ENCODE results near the gene GDA. TPM values are rescaled to one million over a fixed set of nuclear protein-coding genes. Genes with fewer than 3 reads are reported as not detected.

The GDA gene
- total and polyA plus RNA-seq, 5 donors from 2014 or later: not detected

- H3K4me3 ChIP-seq (ENCODE audit: low read depth, low read length): no peak overlapping the region
- H3K4me3 Mint-ChIP-seq: no peak overlapping the region
- no peak for DNase-seq
- H3K27me3 ChIP-seq (ENCODE audit: control insufficient read depth, insufficient read depth, low read length): peaks cover 8% of the 10 kb centered on the region
- H3K9me3 Mint-ChIP-seq: peaks cover 0 to 5% (median 0%) of the 10 kb centered on the region in 7 donors
- no peak overlapping the region for H3K27ac Mint-ChIP-seq
- H3K9me3 ChIP-seq (ENCODE audit: control insufficient read depth in 2 of 2, low read length in 2 of 2): no peaks in the 10 kb centered on the region
- peaks cover 0 to 6% (median 0%) of the 10 kb centered on the region in 4 donors for H3K4me1 Mint-ChIP-seq
- H3K4me1 ChIP-seq (ENCODE audit: control insufficient read depth, insufficient read depth, low read length, poor library complexity, severe bottlenecking): no peaks in the 10 kb centered on the region
- H3K36me3 Mint-ChIP-seq: no peaks in the 10 kb centered on the region
- no peak overlapping the region for H3K27ac ChIP-seq (ENCODE audit: insufficient read depth, low read length, poor library complexity, severe bottlenecking)
- H3K27me3 Mint-ChIP-seq: peaks cover 19% of the 10 kb centered on the region
- no peak for ATAC-seq (ENCODE audit: low read depth in 2 of 2)
- no peaks in the 10 kb centered on the region for H3K36me3 ChIP-seq (ENCODE audit: control insufficient read depth, insufficient read depth, low read length)
These were observed 1.4 kb downstream of the GDA start for GRCh38 chr9:72150661-72151060.

- H3K4me1 Mint-ChIP-seq: peaks cover 0 to 6% (median 0%) of the 10 kb centered on the region in 4 donors
- Histone ChIP-seq H3K27me3 (ENCODE audit: control insufficient read depth, insufficient read depth, low read length) (peaks cover 8% of the 10 kb centered on the region), H3K9me3 (ENCODE audit: control insufficient read depth in 2 of 2, low read length in 2 of 2) (no peaks in the 10 kb centered on the region), H3K4me3 (ENCODE audit: low read depth, low read length) (no peak overlapping the region), H3K4me1 (ENCODE audit: control insufficient read depth, insufficient read depth, low read length, poor library complexity, severe bottlenecking) (no peaks in the 10 kb centered on the region), H3K27ac (ENCODE audit: insufficient read depth, low read length, poor library complexity, severe bottlenecking) (no peak overlapping the region), H3K36me3 (ENCODE audit: control insufficient read depth, insufficient read depth, low read length) (no peaks in the 10 kb centered on the region)
- peaks cover 0 to 5% (median 1%) of the 10 kb centered on the region in 7 donors for H3K9me3 Mint-ChIP-seq
- peaks cover 19% of the 10 kb centered on the region for H3K27me3 Mint-ChIP-seq
- no peak overlapping the region for H3K4me3 Mint-ChIP-seq
- no peak for DNase-seq
- no peaks in the 10 kb centered on the region for H3K36me3 Mint-ChIP-seq
- ATAC-seq (ENCODE audit: low read depth in 2 of 2): no peak
- no peak overlapping the region for H3K27ac Mint-ChIP-seq
These were observed 1.9 kb downstream of the GDA start for GRCh38 chr9:72151104-72151503.

- H3K27me3 Mint-ChIP-seq: peaks cover 7% of the 10 kb centered on the region
- DNase-seq (no peak), ATAC-seq (ENCODE audit: low read depth in 2 of 2) (no peak)
- Histone ChIP-seq H3K9me3 (ENCODE audit: control insufficient read depth in 2 of 2, low read length in 2 of 2) (no peaks in the 10 kb centered on the region), H3K36me3 (ENCODE audit: control insufficient read depth, insufficient read depth, low read length) (no peaks in the 10 kb centered on the region), H3K27ac (ENCODE audit: insufficient read depth, low read length, poor library complexity, severe bottlenecking) (no peak overlapping the region), H3K27me3 (ENCODE audit: control insufficient read depth, insufficient read depth, low read length) (peaks cover 3% of the 10 kb centered on the region), H3K4me3 (ENCODE audit: low read depth, low read length) (no peak overlapping the region), H3K4me1 (ENCODE audit: control insufficient read depth, insufficient read depth, low read length, poor library complexity, severe bottlenecking) (no peaks in the 10 kb centered on the region)
- no peaks in the 10 kb centered on the region for H3K4me1 Mint-ChIP-seq
- no peak overlapping the region for H3K4me3 Mint-ChIP-seq
- H3K27ac Mint-ChIP-seq: no peak overlapping the region
- H3K9me3 Mint-ChIP-seq: peaks cover 0 to 7% (median 3%) of the 10 kb centered on the region in 7 donors
- H3K36me3 Mint-ChIP-seq: no peaks in the 10 kb centered on the region
These were observed 5.4 kb downstream of the GDA start for GRCh38 chr9:72154468-72155285.

- Histone ChIP-seq H3K4me3 (ENCODE audit: low read depth, low read length) (no peak overlapping the region), H3K9me3 (ENCODE audit: control insufficient read depth in 2 of 2, low read length in 2 of 2) (no peaks in the 10 kb centered on the region), H3K4me1 (ENCODE audit: control insufficient read depth, insufficient read depth, low read length, poor library complexity, severe bottlenecking) (no peaks in the 10 kb centered on the region), H3K27ac (ENCODE audit: insufficient read depth, low read length, poor library complexity, severe bottlenecking) (no peak overlapping the region), H3K27me3 (ENCODE audit: control insufficient read depth, insufficient read depth, low read length) (peaks cover 3% of the 10 kb centered on the region), H3K36me3 (ENCODE audit: control insufficient read depth, insufficient read depth, low read length) (no peaks in the 10 kb centered on the region)
- Mint-ChIP-seq H3K36me3 (no peaks in the 10 kb centered on the region), H3K9me3 (peaks cover 0 to 7% (median 3%) of the 10 kb centered on the region in 7 donors), H3K27ac (no peak overlapping the region), H3K4me3 (no peak overlapping the region), H3K27me3 (peaks cover 7% of the 10 kb centered on the region), H3K4me1 (no peaks in the 10 kb centered on the region)
- ATAC-seq (ENCODE audit: low read depth in 2 of 2): no peak
- no peak for DNase-seq
These were observed 6.1 kb downstream of the GDA start for GRCh38 chr9:72155301-72155700.

- Mint-ChIP-seq H3K4me1 (no peaks in the 10 kb centered on the region), H3K36me3 (no peaks in the 10 kb centered on the region), H3K27ac (no peak overlapping the region), H3K4me3 (no peak overlapping the region), H3K9me3 (peaks cover 0 to 7% (median 3%) of the 10 kb centered on the region in 7 donors), H3K27me3 (peaks cover 7% of the 10 kb centered on the region)
- no peaks in the 10 kb centered on the region for H3K36me3 ChIP-seq (ENCODE audit: control insufficient read depth, insufficient read depth, low read length)
- H3K4me3 ChIP-seq (ENCODE audit: low read depth, low read length): no peak overlapping the region
- no peaks in the 10 kb centered on the region for H3K27me3 ChIP-seq (ENCODE audit: control insufficient read depth, insufficient read depth, low read length)
- DNase-seq (no peak), ATAC-seq (ENCODE audit: low read depth in 2 of 2) (no peak)
- H3K27ac ChIP-seq (ENCODE audit: insufficient read depth, low read length, poor library complexity, severe bottlenecking): no peak overlapping the region
- H3K4me1 ChIP-seq (ENCODE audit: control insufficient read depth, insufficient read depth, low read length, poor library complexity, severe bottlenecking): no peaks in the 10 kb centered on the region
- H3K9me3 ChIP-seq (ENCODE audit: control insufficient read depth in 2 of 2, low read length in 2 of 2): no peaks in the 10 kb centered on the region
These were observed 7.3 kb downstream of the GDA start for GRCh38 chr9:72156586-72156985.

DNA sequence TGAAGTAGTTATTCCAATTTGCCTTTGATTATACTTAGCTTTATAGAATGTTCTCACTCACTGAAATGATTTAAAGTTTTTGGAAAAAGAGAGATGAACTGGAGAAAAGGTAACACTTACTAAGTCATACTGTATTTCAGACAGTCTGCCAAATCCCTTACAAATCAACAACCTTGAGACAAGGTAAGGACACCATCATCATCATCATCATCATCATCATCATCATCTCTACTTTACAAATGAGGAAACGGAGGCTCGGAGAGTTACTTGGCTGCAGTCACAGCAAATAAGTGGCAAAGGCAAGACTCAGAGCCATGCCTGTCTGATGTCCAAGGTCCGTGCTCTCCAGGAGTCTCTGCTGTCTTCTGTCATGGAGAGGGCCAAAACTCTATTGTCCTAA is 9.4 kb downstream of the GDA start:
- no peak overlapping the region for H3K27ac Mint-ChIP-seq
- DNase-seq: no peak
- ATAC-seq (ENCODE audit: low read depth in 2 of 2): no peak

GRCh38 chr9:72160446-72161123 is 11.3 kb downstream of the GDA start:
- Mint-ChIP-seq H3K36me3 (no peaks in the 10 kb centered on the region), H3K4me1 (no peaks in the 10 kb centered on the region), H3K27me3 (peaks cover 11% of the 10 kb centered on the region), H3K27ac (no peak overlapping the region), H3K4me3 (no peak overlapping the region), H3K9me3 (peaks cover 0 to 5% (median 3%) of the 10 kb centered on the region in 7 donors)
- Histone ChIP-seq H3K36me3 (ENCODE audit: control insufficient read depth, insufficient read depth, low read length) (no peaks in the 10 kb centered on the region), H3K27me3 (ENCODE audit: control insufficient read depth, insufficient read depth, low read length) (no peaks in the 10 kb centered on the region), H3K27ac (ENCODE audit: insufficient read depth, low read length, poor library complexity, severe bottlenecking) (no peak overlapping the region), H3K4me3 (ENCODE audit: low read depth, low read length) (no peak overlapping the region), H3K4me1 (ENCODE audit: control insufficient read depth, insufficient read depth, low read length, poor library complexity, severe bottlenecking) (no peaks in the 10 kb centered on the region), H3K9me3 (ENCODE audit: control insufficient read depth in 2 of 2, low read length in 2 of 2) (no peaks in the 10 kb centered on the region)
- ATAC-seq (ENCODE audit: low read depth in 2 of 2) (no peak), DNase-seq (no peak)

More for the DNA sequence above, 9.4 kb downstream of the GDA start:
- Histone ChIP-seq H3K4me3 (ENCODE audit: low read depth, low read length) (no peak overlapping the region), H3K9me3 (ENCODE audit: control insufficient read depth in 2 of 2, low read length in 2 of 2) (no peaks in the 10 kb centered on the region), H3K4me1 (ENCODE audit: control insufficient read depth, insufficient read depth, low read length, poor library complexity, severe bottlenecking) (no peaks in the 10 kb centered on the region), H3K36me3 (ENCODE audit: control insufficient read depth, insufficient read depth, low read length) (no peaks in the 10 kb centered on the region), H3K27me3 (ENCODE audit: control insufficient read depth, insufficient read depth, low read length) (no peaks in the 10 kb centered on the region), H3K27ac (ENCODE audit: insufficient read depth, low read length, poor library complexity, severe bottlenecking) (no peak overlapping the region)
- H3K36me3 Mint-ChIP-seq: no peaks in the 10 kb centered on the region
- peaks cover 7% of the 10 kb centered on the region for H3K27me3 Mint-ChIP-seq
- H3K4me1 Mint-ChIP-seq: no peaks in the 10 kb centered on the region
- H3K9me3 Mint-ChIP-seq: peaks cover 0 to 7% (median 3%) of the 10 kb centered on the region in 7 donors
- no peak overlapping the region for H3K4me3 Mint-ChIP-seq

All from CD4-positive, CD25-positive, alpha-beta regulatory T cell (primary cell).